Naive thymus-derived CD8-positive, alpha-beta T cell (primary cell): Measurements from ENCODE around the gene SPINK14. TPM values are rescaled to one million over a fixed set of nuclear protein-coding genes. Genes with fewer than 3 reads are reported as not detected.

Experiments
- ATAC-seq, 2 donors: fragments of 150-1000 bp; cut with Tn5 transposase in 1 of 2; sonication (Bioruptor Pico), chemical (Tn5 transposase) in 1 of 2; 1 replicate in 1 of 2; 2 replicates in 1 of 2; pipeline ENCODE4 v1.10.0; 2021; ENCODE audit warnings: mild to moderate bottlenecking in 2 of 2, moderate library complexity in 2 of 2
- POLR2A ChIA-PET: fragments of 350-600 bp; sonication (Branson Sonifier 250); formaldehyde crosslinking; loops from one replicate; lab custom pipeline; 2021; ENCODE audit warnings: antibody characterized with exemption; lab: Charles Lee
- DNase-seq, 10 donors: peaks; one replicate each; pipeline versions ENCODE4 v3.0.0 to v3.0.0-alpha.2; 2020 to 2022
- H3K27ac Mint-ChIP-seq, 10 donors: one replicate each; pipeline ENCODE4 v1.8.0; 2020 to 2022; ENCODE audit warnings: mild to moderate bottlenecking in 10 of 10, mixed read lengths in 10 of 10, moderate library complexity in 4 of 10, inconsistent platforms in 1 of 10
- H3K27me3 Mint-ChIP-seq, 5 donors: one replicate each; pipeline ENCODE4 v1.8.0; 2021 to 2022; ENCODE audit warnings: mixed read lengths in 5 of 5
- H3K36me3 Mint-ChIP-seq, 3 donors: one replicate each; pipeline ENCODE4 v1.8.0; 2020 to 2022; ENCODE audit warnings: mixed read lengths in 3 of 3, mild to moderate bottlenecking in 2 of 3, inconsistent platforms in 1 of 3
- H3K4me1 Mint-ChIP-seq, 4 donors: one replicate each; pipeline ENCODE4 v1.8.0; 2021 to 2022; ENCODE audit warnings: mixed read lengths in 4 of 4
- H3K4me3 Mint-ChIP-seq, 10 donors: one replicate each; pipeline ENCODE4 v1.8.0; 2020 to 2022; ENCODE audit warnings: mild to moderate bottlenecking in 10 of 10, mixed read lengths in 10 of 10, moderate library complexity in 6 of 10, inconsistent platforms in 1 of 10
- H3K9me3 Mint-ChIP-seq, 9 donors: one replicate each; pipeline ENCODE4 v1.8.0; 2020 to 2022; ENCODE audit warnings: mixed read lengths in 9 of 9, mild to moderate bottlenecking in 3 of 9, inconsistent platforms in 1 of 9, moderate library complexity in 1 of 9
- polyA plus RNA-seq, 3 donors: library from polyadenylated mRNA; unstranded; fragments of 300-500 nt; fragmentation: Illumina TruSeq; gene quantifications; one replicate each; pipeline ENCODE4 v1.2.3, GENCODE V29; 2021
- total RNA-seq, 8 experiments: library from RNA in 2 of 8; stranded (reverse) in 2 of 8; gene quantifications; one replicate each; pipeline ENCODE4 v1.2.3 and lab custom pipeline; 2021 to 2026

SPINK14 gene
- total and polyA plus RNA-seq, 5 experiments from 2014 or later: not detected

- POLR2A ChIA-PET: no interaction called here
- H3K4me1 Mint-ChIP-seq: no peaks in the 10 kb centered on the region
- ATAC-seq (no peak), DNase-seq (no peak)
- no peaks in the 10 kb centered on the region for H3K9me3 Mint-ChIP-seq
- H3K4me3 Mint-ChIP-seq: no peak overlapping the region
- H3K27ac Mint-ChIP-seq: no peak overlapping the region
- H3K36me3 Mint-ChIP-seq: no peaks in the 10 kb centered on the region
- H3K27me3 Mint-ChIP-seq: peaks cover 0 to 8% (median 2%) of the 10 kb centered on the region in 5 donors
These were observed 5.0 kb upstream of the SPINK14 start for GRCh38 chr5:148163345-148163744.

GRCh38 chr5:148166550-148167283 lies 1.6 kb upstream of the SPINK14 start:
- Mint-ChIP-seq H3K9me3 (no peaks in the 10 kb centered on the region), H3K27ac (no peak overlapping the region), H3K4me3 (no peak overlapping the region), H3K27me3 (peaks cover 0 to 9% (median 3%) of the 10 kb centered on the region in 5 donors), H3K4me1 (no peaks in the 10 kb centered on the region), H3K36me3 (no peaks in the 10 kb centered on the region)
- POLR2A ChIA-PET: no interaction called here
- DNase-seq (no peak), ATAC-seq (no peak)

- Mint-ChIP-seq H3K9me3 (no peaks in the 10 kb centered on the region), H3K27ac (peak overlapping the region in 1 of 10 donors; percentile 42), H3K27me3 (peaks cover 4 to 15% (median 9%) of the 10 kb centered on the region in 5 donors), H3K4me3 (no peak overlapping the region), H3K36me3 (no peaks in the 10 kb centered on the region), H3K4me1 (no peaks in the 10 kb centered on the region)
- DNase-seq (no peak), ATAC-seq (no peak)
- POLR2A ChIA-PET: no interaction called here
These were observed 4.0 kb downstream of the SPINK14 start for GRCh38 chr5:148172377-148172776.

GRCh38 chr5:148176480-148176879 lies 8.1 kb downstream of the SPINK14 start:
- no peak for DNase-seq
- H3K4me1 Mint-ChIP-seq: no peaks in the 10 kb centered on the region
- peaks cover 5 to 15% (median 10%) of the 10 kb centered on the region in 5 donors for H3K27me3 Mint-ChIP-seq
- H3K36me3 Mint-ChIP-seq: no peaks in the 10 kb centered on the region
- no peak for ATAC-seq
- POLR2A ChIA-PET: no interaction called here
- H3K4me3 Mint-ChIP-seq: no peak overlapping the region
- H3K27ac Mint-ChIP-seq: no peak overlapping the region
- H3K9me3 Mint-ChIP-seq: no peaks in the 10 kb centered on the region

- no peaks in the 10 kb centered on the region for H3K9me3 Mint-ChIP-seq
- no peak overlapping the region for H3K4me3 Mint-ChIP-seq
- no peak overlapping the region for H3K27ac Mint-ChIP-seq
- POLR2A ChIA-PET: no interaction called here
- ATAC-seq (no peak), DNase-seq (no peak)
- no peaks in the 10 kb centered on the region for H3K4me1 Mint-ChIP-seq
- peaks cover 5 to 15% (median 10%) of the 10 kb centered on the region in 5 donors for H3K27me3 Mint-ChIP-seq
- no peaks in the 10 kb centered on the region for H3K36me3 Mint-ChIP-seq
These were observed 8.9 kb downstream of the SPINK14 start for GRCh38 chr5:148177207-148177606.

- POLR2A ChIA-PET: no interaction called here
- Mint-ChIP-seq H3K36me3 (no peaks in the 10 kb centered on the region), H3K4me1 (no peaks in the 10 kb centered on the region), H3K27me3 (peaks cover 4 to 16% (median 11%) of the 10 kb centered on the region in 5 donors), H3K4me3 (no peak overlapping the region), H3K9me3 (no peaks in the 10 kb centered on the region), H3K27ac (no peak overlapping the region)
- peak in 5 of 10 donors; percentile 12 to 51 (median 35) for DNase-seq
- peak; percentile 42 to 47 for ATAC-seq
These were observed 11.0 kb downstream of the SPINK14 start for GRCh38 chr5:148179234-148179824.

GRCh38 chr5:148186248-148187003 lies 18.1 kb downstream of the SPINK14 start:
- no peaks in the 10 kb centered on the region for H3K36me3 Mint-ChIP-seq
- no peaks in the 10 kb centered on the region for H3K9me3 Mint-ChIP-seq
- ATAC-seq (no peak), DNase-seq (no peak)
- POLR2A ChIA-PET: no interaction called here
- H3K27ac Mint-ChIP-seq: no peak overlapping the region
- no peaks in the 10 kb centered on the region for H3K4me1 Mint-ChIP-seq
- H3K27me3 Mint-ChIP-seq: peaks cover 4 to 19% (median 11%) of the 10 kb centered on the region in 5 donors
- H3K4me3 Mint-ChIP-seq: no peak overlapping the region

DNA sequence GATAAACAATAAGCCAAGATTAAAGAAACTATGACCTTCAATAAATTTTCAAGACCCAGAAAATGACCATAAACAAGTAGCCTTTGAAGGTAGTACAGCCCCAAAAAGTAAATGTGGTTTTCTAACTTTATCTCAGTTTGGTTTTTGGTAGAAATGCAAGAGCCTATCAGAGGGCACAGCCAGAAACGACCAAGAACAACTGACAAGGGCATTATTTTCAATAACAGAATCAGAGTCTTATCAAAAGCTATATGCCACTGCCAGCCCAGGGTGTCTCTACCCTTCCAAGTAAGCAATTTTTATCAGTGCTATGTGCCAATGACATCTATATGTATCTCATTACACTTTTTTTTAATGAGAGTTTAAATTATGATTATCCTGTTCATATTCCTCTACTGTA lies 22.7 kb downstream of the SPINK14 start:
- no peak for ATAC-seq
- Mint-ChIP-seq H3K4me3 (no peak overlapping the region), H3K27ac (no peak overlapping the region), H3K4me1 (no peaks in the 10 kb centered on the region), H3K36me3 (no peaks in the 10 kb centered on the region), H3K27me3 (peaks cover 3 to 8% (median 7%) of the 10 kb centered on the region in 5 donors), H3K9me3 (no peaks in the 10 kb centered on the region)
- POLR2A ChIA-PET: no interaction called here
- no peak for DNase-seq

DNA sequence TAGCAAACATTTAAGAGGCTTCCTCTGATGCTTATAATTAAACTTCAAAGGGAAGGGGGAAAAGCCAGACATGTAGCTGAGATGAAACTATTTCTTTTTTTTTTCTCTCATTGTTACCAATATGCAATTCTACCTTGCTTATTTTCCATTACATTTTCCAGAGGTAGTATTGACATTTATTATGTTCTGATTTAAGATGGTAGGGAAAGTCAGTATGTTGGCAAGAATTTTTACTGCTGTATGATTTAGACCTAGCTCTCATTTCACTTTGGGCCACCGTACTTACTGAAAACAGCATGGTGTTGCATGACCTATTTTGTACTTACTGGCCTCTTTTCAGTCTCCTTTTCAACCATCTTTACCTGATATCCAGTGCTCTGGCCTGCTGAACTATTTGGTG lies 24.9 kb downstream of the SPINK14 start:
- H3K27me3 Mint-ChIP-seq: peaks cover 0 to 4% (median 0%) of the 10 kb centered on the region in 5 donors
- no peaks in the 10 kb centered on the region for H3K36me3 Mint-ChIP-seq
- H3K27ac Mint-ChIP-seq: no peak overlapping the region
- no peak overlapping the region for H3K4me3 Mint-ChIP-seq
- no peak for DNase-seq
- ATAC-seq: no peak
- no peaks in the 10 kb centered on the region for H3K4me1 Mint-ChIP-seq
- H3K9me3 Mint-ChIP-seq: no peaks in the 10 kb centered on the region
- POLR2A ChIA-PET: no interaction called here

GRCh38 chr5:148201151-148201550 lies 32.8 kb downstream of the SPINK14 start:
- no peak for ATAC-seq
- peaks cover 2 to 10% (median 7%) of the 10 kb centered on the region in 5 donors for H3K27me3 Mint-ChIP-seq
- H3K27ac Mint-ChIP-seq: no peak overlapping the region
- no peaks in the 10 kb centered on the region for H3K36me3 Mint-ChIP-seq
- DNase-seq: no peak
- H3K4me1 Mint-ChIP-seq: no peaks in the 10 kb centered on the region
- POLR2A ChIA-PET: no interaction called here
- H3K4me3 Mint-ChIP-seq: no peak overlapping the region
- peaks cover 0 to 2% (median 0%) of the 10 kb centered on the region in 9 donors for H3K9me3 Mint-ChIP-seq

GRCh38 chr5:148202531-148203203 lies 34.3 kb downstream of the SPINK14 start, which contains the start of gene SPINK6:
SPINK6 (plus strand) TSS chr5:148203042; CDS start chr5:148203097, 55 bp downstream.
- no peak for ATAC-seq
- no peak within 1 kb of the TSS for H3K27ac Mint-ChIP-seq
- no peak within 1 kb of the TSS for H3K4me3 Mint-ChIP-seq
- POLR2A ChIA-PET: no interaction called here
- no peak for DNase-seq
- peaks cover 2 to 16% (median 11%) of the 10 kb centered on the region in 5 donors for H3K27me3 Mint-ChIP-seq
- H3K9me3 Mint-ChIP-seq: peaks cover 0 to 2% (median 0%) of the 10 kb centered on the region in 9 donors
- no peaks in the 10 kb centered on the region for H3K4me1 Mint-ChIP-seq
- no peaks in the 10 kb centered on the region for H3K36me3 Mint-ChIP-seq

DNA sequence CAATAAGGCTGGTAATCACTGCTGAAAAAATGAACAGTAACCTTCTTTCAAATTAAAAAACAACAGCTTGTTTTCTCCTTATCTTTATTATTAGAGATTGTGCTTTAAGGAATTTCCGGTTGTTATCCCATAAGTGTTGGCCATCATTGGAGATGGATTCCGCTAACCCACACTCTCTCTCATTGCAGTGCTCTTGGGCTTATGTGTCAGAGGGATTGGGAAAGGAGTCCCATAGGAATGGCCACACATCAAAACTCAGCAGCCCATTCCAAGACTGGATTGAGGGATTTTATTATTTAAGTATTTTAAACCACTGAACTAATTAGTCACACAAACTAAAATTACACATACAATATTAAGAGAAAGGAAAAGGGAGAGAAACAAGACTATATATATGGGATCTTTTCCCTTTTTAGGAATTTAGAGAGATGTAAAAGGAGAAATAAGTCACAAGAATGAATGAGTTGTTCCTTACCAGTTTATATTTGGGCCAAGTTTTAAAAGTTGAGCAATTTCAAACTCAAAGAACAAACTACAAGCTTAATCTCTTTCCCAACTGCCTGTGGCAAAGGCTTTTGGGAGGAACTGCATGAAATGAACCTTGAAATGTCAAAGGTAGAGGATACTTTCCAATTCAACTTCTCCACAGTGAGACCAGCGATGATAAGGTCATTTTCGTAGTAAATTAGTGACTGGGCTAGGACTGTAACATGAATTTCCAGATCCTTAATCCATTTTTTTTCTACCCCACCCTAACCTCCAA lies 36.9 kb downstream of the SPINK14 start:
- Mint-ChIP-seq H3K9me3 (peaks cover 0 to 2% (median 0%) of the 10 kb centered on the region in 9 donors), H3K4me3 (no peak overlapping the region), H3K27me3 (peaks cover 2 to 16% (median 7%) of the 10 kb centered on the region in 5 donors), H3K27ac (no peak overlapping the region), H3K36me3 (no peaks in the 10 kb centered on the region), H3K4me1 (no peaks in the 10 kb centered on the region)
- POLR2A ChIA-PET: no interaction called here
- DNase-seq: no peak
- ATAC-seq: no peak
